ENCODE measurements around the gene DYNLRB1. TPM values are rescaled to one million over a fixed set of nuclear protein-coding genes. Genes with fewer than 3 reads are reported as not detected.

Gene DYNLRB1
- total and polyA plus RNA-seq, 11 donors = 129 to 405 (median 147) TPM

GRCh38 chr20:34535857-34536256 is 19.6 kb downstream of the DYNLRB1 start:
- intact Hi-C loops (cut with DNase I) = loop anchor here in 8 of 10 donors (2.0 to 10.0 kb wide), 6 partner anchors 169 to 236 kb away; partner anchors contain the start of gene TP53INP2 (in 1 of the 8)
- ATAC-seq = no peak
- TF ChIP-seq CTCF (IDR thresholded peaks at IDR 0.05) = no peak
- no peak for TF ChIP-seq POLR2A (IDR thresholded peaks at IDR 0.05)
- DNase-seq = peak in 1 of 5 donors; percentile 4
- WGBS, 4 donors = 88 to 95% (median 91%) methylated on average over 2 of the region's 2 CpGs
- Histone ChIP-seq H3K4me1 (peaks cover 0 to 11% (median 1%) of the 10 kb centered on the region in 12 donors), H3K27me3 (no peaks in the 10 kb centered on the region), H3K36me3 (peaks cover 2 to 98% (median 90%) of the 10 kb centered on the region in 9 donors), H3K4me3 (no peak overlapping the region), H3K9me3 (no peaks in the 10 kb centered on the region), H3K27ac (no peak overlapping the region)

GRCh38 chr20:34536798-34537394 is 20.7 kb downstream of the DYNLRB1 start:
- H3K36me3 ChIP-seq = peaks cover 2 to 99% (median 92%) of the 10 kb centered on the region in 9 donors
- H3K27ac ChIP-seq = no peak overlapping the region
- intact Hi-C loops (cut with DNase I) = loop anchor here in 8 of 10 donors (2.0 to 10.0 kb wide), 6 partner anchors 168 to 235 kb away; partner anchors contain the start of gene TP53INP2 (in 1 of the 8)
- no peak for TF ChIP-seq POLR2A (IDR thresholded peaks at IDR 0.05)
- TF ChIP-seq CTCF (IDR thresholded peaks at IDR 0.05) = peak; percentile 24 to 66 (median 48)
- H3K4me1 ChIP-seq = peaks cover 0 to 14% (median 5%) of the 10 kb centered on the region in 12 donors
- no peaks in the 10 kb centered on the region for H3K9me3 ChIP-seq
- DNase-seq (peak in 4 of 5 donors; percentile 67 to 83 (median 77)), ATAC-seq (peak; percentile 63 to 80 (median 78))
- H3K4me3 ChIP-seq = no peak overlapping the region
- WGBS, 4 donors = 46 to 81% (median 61%) methylated on average over 10 of the region's 10 CpGs
- H3K27me3 ChIP-seq = no peaks in the 10 kb centered on the region

DNA sequence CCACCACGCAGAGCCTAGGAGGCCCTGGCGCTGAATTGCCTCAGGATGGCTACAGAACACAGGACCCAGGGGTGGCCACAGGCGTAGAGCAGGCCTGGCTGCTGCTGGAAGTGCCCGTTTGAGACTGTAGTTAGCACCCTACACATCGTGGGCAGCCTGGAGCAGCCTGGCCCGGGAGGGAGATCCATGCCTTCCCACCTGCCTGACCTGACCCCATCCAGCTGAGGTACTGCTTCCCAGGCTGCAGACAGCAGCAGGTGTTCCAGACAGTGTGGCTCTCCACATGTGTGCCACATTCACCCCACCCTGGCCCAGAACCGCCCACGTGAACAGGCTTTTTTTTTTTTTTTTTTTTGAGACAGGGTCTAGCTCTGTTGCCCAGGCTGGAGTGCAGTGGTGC is 21.4 kb downstream of the DYNLRB1 start:
- intact Hi-C loops (cut with DNase I) = loop anchor here in 8 of 10 donors (2.0 to 10.0 kb wide), 6 partner anchors 167 to 235 kb away; partner anchors contain the start of gene TP53INP2 (in 1 of the 8)
- ATAC-seq (peak in 1 of 4 donors; percentile 7), DNase-seq (peak in 1 of 5 donors; percentile 8)
- peaks cover 0 to 15% (median 5%) of the 10 kb centered on the region in 12 donors for H3K4me1 ChIP-seq
- no peak overlapping the region for H3K4me3 ChIP-seq
- no peak overlapping the region for H3K27ac ChIP-seq
- WGBS, 4 donors = 91 to 93% (median 92%) methylated on average over 7 to 8 of the region's 8 CpGs
- TF ChIP-seq POLR2A (IDR thresholded peaks at IDR 0.05) (no peak), CTCF (IDR thresholded peaks at IDR 0.05) (no peak)
- H3K9me3 ChIP-seq = no peaks in the 10 kb centered on the region
- H3K36me3 ChIP-seq = peaks cover 2 to 97% (median 90%) of the 10 kb centered on the region in 9 donors
- no peaks in the 10 kb centered on the region for H3K27me3 ChIP-seq

DNA sequence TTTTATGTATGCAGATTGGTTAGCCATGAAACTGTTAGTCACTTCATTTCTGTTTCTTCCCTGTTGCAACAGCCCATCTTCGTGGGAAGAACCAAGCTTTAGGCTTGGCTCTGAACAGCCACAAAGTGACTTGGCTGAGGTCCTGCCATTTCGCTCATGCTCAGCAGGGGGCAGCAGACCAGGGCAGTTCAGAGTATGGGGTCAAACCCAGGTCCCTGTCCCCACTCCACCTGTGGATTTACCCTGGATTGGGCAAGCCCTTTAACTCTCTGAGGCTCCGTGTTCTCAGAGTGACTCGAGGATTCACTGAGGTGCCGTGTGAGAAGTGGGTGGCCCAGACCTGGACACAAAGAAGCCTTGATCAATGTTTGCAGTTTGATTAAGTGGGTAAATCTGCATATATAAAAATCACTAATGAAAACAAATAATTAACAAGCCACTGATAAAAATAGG is 22.5 kb downstream of the DYNLRB1 start:
- WGBS, 4 donors = 42 to 53% (median 50%) methylated on average over 5 of the region's 5 CpGs
- DNase-seq = peak in 3 of 5 donors; percentile 26 to 63 (median 59)

More for the DNA sequence above, 22.5 kb downstream of the DYNLRB1 start:
- no peaks in the 10 kb centered on the region for H3K9me3 ChIP-seq
- peak in 3 of 4 donors; percentile 43 to 65 (median 65) for ATAC-seq
- intact Hi-C loops (cut with DNase I) = loop anchor here in 8 of 10 donors (2.0 to 10.0 kb wide), 6 partner anchors 166 to 234 kb away; partner anchors contain the start of gene TP53INP2 (in 1 of the 8)
- H3K36me3 ChIP-seq = peaks cover 2 to 87% (median 80%) of the 10 kb centered on the region in 9 donors
- TF ChIP-seq CTCF (IDR thresholded peaks at IDR 0.05) = peak; percentile 64 to 87 (median 75)
- TF ChIP-seq POLR2A (IDR thresholded peaks at IDR 0.05) = no peak
- no peak overlapping the region for H3K4me3 ChIP-seq
- H3K27me3 ChIP-seq = no peaks in the 10 kb centered on the region
- no peak overlapping the region for H3K27ac ChIP-seq
- H3K4me1 ChIP-seq = peaks cover 0 to 15% (median 6%) of the 10 kb centered on the region in 12 donors
